GM21367 (cell line): Measurements from ENCODE around the gene GNA12.
"Not testable (repeated sequence)": the region's sequence is repeated elsewhere in the genome, so short reads cannot be mapped to it uniquely, and the experiment has no call there.

Experiments
- ATAC-seq: cut with Tn5 transposase; IDR thresholded peaks from one replicate; pipeline ENCODE4 v1.9.1; 2021; ENCODE audit not compliant: unreplicated experiment

The GNA12 gene

GRCh38 chr7:2701832-2702593 lies 142.1 kb downstream of the GNA12 start:
- no peak for ATAC-seq

GRCh38 chr7:2701424-2701823 lies 142.7 kb downstream of the GNA12 start:
- ATAC-seq = no peak

- ATAC-seq = no peak
These were observed 143.8 kb downstream of the GNA12 start for GRCh38 chr7:2700141-2700850.

- ATAC-seq = no peak
These were observed 144.9 kb downstream of the GNA12 start for GRCh38 chr7:2699289-2699620.

GRCh38 chr7:2698581-2699288 lies 145.4 kb downstream of the GNA12 start:
- ATAC-seq = peak; percentile 86

GRCh38 chr7:2694122-2694436 lies 150.0 kb downstream of the GNA12 start:
- ATAC-seq = not testable (repeated sequence)

- ATAC-seq = not testable (repeated sequence)
These were observed 150.5 kb downstream of the GNA12 start for GRCh38 chr7:2693420-2694121.

- no peak for ATAC-seq
These were observed 151.6 kb downstream of the GNA12 start for GRCh38 chr7:2692543-2692942.

- ATAC-seq = not testable (repeated sequence)
These were observed 152.1 kb downstream of the GNA12 start for GRCh38 chr7:2691932-2692439.

- no peak for ATAC-seq
These were observed 152.9 kb downstream of the GNA12 start for GRCh38 chr7:2691011-2691707.

- no peak for ATAC-seq
These were observed 154.0 kb downstream of the GNA12 start for GRCh38 chr7:2689951-2690705.

- ATAC-seq = no peak
These were observed 154.7 kb downstream of the GNA12 start for GRCh38 chr7:2689343-2689847.

- ATAC-seq = peak; percentile 75
These were observed 155.4 kb downstream of the GNA12 start for GRCh38 chr7:2688409-2689342.

GRCh38 chr7:2687881-2688318 lies 156.2 kb downstream of the GNA12 start, which contains the start of gene AMZ1:
Gene AMZ1, plus strand, starts transcription at chr7:2688202. Its CDS starts 12,250 bp downstream, at chr7:2700452.
- no peak for ATAC-seq

- ATAC-seq = no peak
These were observed 156.7 kb downstream of the GNA12 start for GRCh38 chr7:2687338-2687869.

- no peak for ATAC-seq
These were observed 158.0 kb downstream of the GNA12 start for GRCh38 chr7:2686101-2686500.

GRCh38 chr7:2684501-2684900 lies 159.6 kb downstream of the GNA12 start:
- ATAC-seq = no peak
